Measurements from ENCODE around the gene FOXK1.

GRCh38 chr7:4762121-4763055 lies 80.3 kb downstream of the FOXK1 start:
- TF ChIP-seq POLR2A (IDR thresholded peaks at IDR 0.05) (no peak), CTCF (IDR thresholded peaks at IDR 0.05) (no peak)

Measured in adrenal gland (tissue), 5 donors.